ENCODE measurements around the gene ACTG2.
"Not testable (repeated sequence)": the region's sequence is repeated elsewhere in the genome, so short reads cannot be mapped to it uniquely, and the experiment has no call there.

The ACTG2 gene

GRCh38 chr2:73938718-73939352, 46.0 kb downstream of the ACTG2 start:
- no peak for DNase-seq

- DNase-seq: no peak
Measured at GRCh38 chr2:73939419-73939818, 46.6 kb downstream of the ACTG2 start.

GRCh38 chr2:73940066-73940465, 47.3 kb downstream of the ACTG2 start:
- DNase-seq: not testable (repeated sequence)

- no peak for DNase-seq
Measured at GRCh38 chr2:73942664-73943063, 49.9 kb downstream of the ACTG2 start.

- DNase-seq: no peak
Measured at GRCh38 chr2:73944714-73945113, 51.9 kb downstream of the ACTG2 start.

GRCh38 chr2:73946215-73946614, 53.4 kb downstream of the ACTG2 start:
- no peak for DNase-seq

GRCh38 chr2:73946666-73947065, 53.9 kb downstream of the ACTG2 start:
- DNase-seq: no peak

- no peak for DNase-seq
Measured at GRCh38 chr2:73947412-73948018, 54.7 kb downstream of the ACTG2 start.

- DNase-seq: no peak
Measured at GRCh38 chr2:73949802-73950201, 57.0 kb downstream of the ACTG2 start.

- DNase-seq: no peak
Measured at GRCh38 chr2:73952499-73953446, 60.0 kb downstream of the ACTG2 start.

- DNase-seq: no peak
Measured at GRCh38 chr2:73956218-73956865, 63.5 kb downstream of the ACTG2 start.

- DNase-seq: no peak
Measured at GRCh38 chr2:73961274-73961673, 68.5 kb downstream of the ACTG2 start.

- no peak for DNase-seq
Measured at GRCh38 chr2:73961823-73962615, 69.2 kb downstream of the ACTG2 start.

GRCh38 chr2:73962798-73963197, 70.0 kb downstream of the ACTG2 start:
- DNase-seq: no peak

- DNase-seq: no peak
Measured at GRCh38 chr2:73963385-73964120, 70.7 kb downstream of the ACTG2 start.

GRCh38 chr2:73964223-73964622, 71.4 kb downstream of the ACTG2 start:
- no peak for DNase-seq

GRCh38 chr2:73965053-73965452, 72.2 kb downstream of the ACTG2 start:
- no peak for DNase-seq

GRCh38 chr2:73968357-73968937, 75.6 kb downstream of the ACTG2 start:
- no peak for DNase-seq

GRCh38 chr2:73969356-73969755, 76.5 kb downstream of the ACTG2 start:
- no peak for DNase-seq
